ENCODE data around the gene RMI2. TPM values are rescaled to one million over a fixed set of nuclear protein-coding genes. Genes with fewer than 3 reads are reported as not detected.

Gene RMI2
- total RNA-seq, 1 experiment from 2014 or later: 11.1 TPM

DNA sequence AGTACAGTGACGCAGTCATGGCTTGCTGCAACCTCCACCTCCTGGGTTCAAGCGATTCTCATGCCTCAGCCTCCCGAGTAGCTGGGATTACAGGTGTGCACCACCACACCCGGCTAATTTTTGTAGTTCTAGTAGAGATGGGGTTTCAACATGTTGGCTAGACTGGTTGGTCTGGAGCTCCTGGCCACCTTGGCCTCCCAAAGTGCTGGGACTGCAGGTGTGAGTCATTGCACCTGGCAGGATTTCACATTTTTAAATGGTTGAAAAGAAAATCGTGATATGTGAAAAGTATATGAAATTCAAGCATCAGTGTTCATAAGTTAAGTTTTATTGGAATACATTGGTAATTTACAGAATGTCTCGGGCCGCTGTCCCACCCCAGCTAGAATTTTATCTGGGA, 2.6 kb downstream of the RMI2 start:
- H3K9me3 ChIP-seq (ENCODE audit: control insufficient read depth, insufficient read depth, low read depth, low read length): no peaks in the 10 kb centered on the region
- DNase-seq (ENCODE audit: low read depth, low spot score): no peak
- no peak for TF ChIP-seq POLR2AphosphoS5 (IDR thresholded peaks at IDR 0.05; ENCODE audit: low read depth, low read length)
- no peak for TF ChIP-seq REST (IDR thresholded peaks at IDR 0.05; ENCODE audit: insufficient read depth in 1 of 2, low read depth in 2 of 2, low read length in 1 of 2)
- TF ChIP-seq, protein P1, sequence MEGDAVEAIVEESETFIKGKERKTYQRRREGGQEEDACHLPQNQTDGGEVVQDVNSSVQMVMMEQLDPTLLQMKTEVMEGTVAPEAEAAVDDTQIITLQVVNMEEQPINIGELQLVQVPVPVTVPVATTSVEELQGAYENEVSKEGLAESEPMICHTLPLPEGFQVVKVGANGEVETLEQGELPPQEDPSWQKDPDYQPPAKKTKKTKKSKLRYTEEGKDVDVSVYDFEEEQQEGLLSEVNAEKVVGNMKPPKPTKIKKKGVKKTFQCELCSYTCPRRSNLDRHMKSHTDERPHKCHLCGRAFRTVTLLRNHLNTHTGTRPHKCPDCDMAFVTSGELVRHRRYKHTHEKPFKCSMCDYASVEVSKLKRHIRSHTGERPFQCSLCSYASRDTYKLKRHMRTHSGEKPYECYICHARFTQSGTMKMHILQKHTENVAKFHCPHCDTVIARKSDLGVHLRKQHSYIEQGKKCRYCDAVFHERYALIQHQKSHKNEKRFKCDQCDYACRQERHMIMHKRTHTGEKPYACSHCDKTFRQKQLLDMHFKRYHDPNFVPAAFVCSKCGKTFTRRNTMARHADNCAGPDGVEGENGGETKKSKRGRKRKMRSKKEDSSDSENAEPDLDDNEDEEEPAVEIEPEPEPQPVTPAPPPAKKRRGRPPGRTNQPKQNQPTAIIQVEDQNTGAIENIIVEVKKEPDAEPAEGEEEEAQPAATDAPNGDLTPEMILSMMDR (IDR thresholded peaks at IDR 0.05): no peak
- TF ChIP-seq TCF7L2 (IDR thresholded peaks at IDR 0.05; ENCODE audit: low read depth, low read length): no peak
- no peak for TF ChIP-seq SIN3A (IDR thresholded peaks at IDR 0.05; ENCODE audit: borderline replicate concordance, insufficient read depth, low read depth, low read length)
- no peaks in the 10 kb centered on the region for H3K36me3 ChIP-seq (ENCODE audit: control insufficient read depth, insufficient read depth, low read length)
- ChIA-PET CTCF (interaction anchor here (0.6 kb wide), 1 partner anchor 236 kb away, joined by 3 read pairs; no protein-coding TSS in a partner anchor), POLR2A (no interaction called here)
- ATAC-seq: no peak
- no peaks in the 10 kb centered on the region for H3K27me3 ChIP-seq (ENCODE audit: control insufficient read depth, insufficient read depth, low read length)
- no peak overlapping the region for H3K4me3 ChIP-seq (ENCODE audit: low read depth in 2 of 2, low read length in 2 of 2)
- intact Hi-C loops (cut with micrococcal nuclease; ENCODE audit: unreplicated experiment): no loop called here
- peaks cover 6% of the 10 kb centered on the region for H3K4me1 ChIP-seq (ENCODE audit: control insufficient read depth, insufficient read depth, low read length)
- no peak overlapping the region for H3K27ac ChIP-seq (ENCODE audit: low read length)
- BruUV-seq (replicated peaks): no TSS peak
- in situ Hi-C loops (cut with HindIII; ENCODE audit: low pct_unique_long_range_greater_than_20kb, low sequenced_read_pairs): no loop called here

DNA sequence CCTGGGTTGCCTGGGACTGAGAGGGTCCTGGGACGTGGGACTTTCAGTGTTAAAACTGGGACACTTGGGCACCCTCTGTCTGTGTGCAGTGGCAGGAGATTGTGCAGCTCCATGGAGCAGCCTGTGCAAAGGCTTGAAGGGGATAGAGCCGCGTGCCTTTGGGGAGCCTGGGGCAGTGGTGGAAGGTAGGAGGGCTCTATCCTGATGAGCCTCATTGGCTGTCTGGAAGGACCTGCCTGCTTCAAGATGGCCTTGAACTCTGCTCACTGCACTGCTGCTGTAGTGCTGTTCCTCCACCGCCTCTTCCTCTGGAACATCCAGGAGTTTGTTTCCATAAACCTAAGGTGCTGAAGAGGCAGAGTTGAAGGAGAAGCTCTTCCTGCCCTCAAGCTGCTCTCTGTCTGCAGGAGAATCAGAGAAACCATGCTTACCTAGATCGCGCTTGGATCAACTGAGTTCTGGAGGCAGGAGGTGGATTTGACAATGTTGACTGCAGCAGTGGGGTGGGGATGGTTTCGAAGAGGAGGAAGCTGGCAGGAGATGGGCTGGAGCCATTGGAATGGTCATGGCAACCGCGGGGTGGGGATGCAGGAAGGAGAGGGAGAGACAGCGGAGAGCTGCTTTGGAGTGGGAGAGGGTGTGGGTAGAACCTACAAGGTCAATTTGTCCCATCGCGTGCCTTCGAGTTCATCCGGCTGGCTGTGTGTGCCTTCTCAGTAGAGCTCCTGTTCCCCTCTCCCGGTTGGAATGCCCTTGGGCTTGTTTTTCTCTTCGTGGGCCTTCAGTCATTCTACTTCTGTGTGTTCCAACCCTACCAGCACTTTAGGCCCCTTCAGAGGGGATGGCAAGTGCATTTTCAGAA, 3.7 kb downstream of the RMI2 start:
- H3K27ac ChIP-seq (ENCODE audit: low read length): peak overlapping the region; percentile 45; the same call in 1 of the 2 replicates
- no peak overlapping the region for H3K4me3 ChIP-seq (ENCODE audit: low read depth in 2 of 2, low read length in 2 of 2)
- ChIA-PET CTCF (no interaction called here), POLR2A (no interaction called here)
- H3K4me1 ChIP-seq (ENCODE audit: control insufficient read depth, insufficient read depth, low read length): peaks cover 6% of the 10 kb centered on the region
- TF ChIP-seq POLR2AphosphoS5 (IDR thresholded peaks at IDR 0.05; ENCODE audit: low read depth, low read length) (no peak), REST (IDR thresholded peaks at IDR 0.05; ENCODE audit: insufficient read depth in 1 of 2, low read depth in 2 of 2, low read length in 1 of 2) (no peak), TCF7L2 (IDR thresholded peaks at IDR 0.05; ENCODE audit: low read depth, low read length) (no peak), SIN3A (IDR thresholded peaks at IDR 0.05; ENCODE audit: borderline replicate concordance, insufficient read depth, low read depth, low read length) (no peak)
- TF ChIP-seq, protein P1 (IDR thresholded peaks at IDR 0.05): no peak
- DNase-seq (ENCODE audit: low read depth, low spot score) (no peak), ATAC-seq (no peak)
- H3K27me3 ChIP-seq (ENCODE audit: control insufficient read depth, insufficient read depth, low read length): no peaks in the 10 kb centered on the region
- intact Hi-C loops (cut with micrococcal nuclease; ENCODE audit: unreplicated experiment) (no loop called here), in situ Hi-C loops (cut with HindIII; ENCODE audit: low pct_unique_long_range_greater_than_20kb, low sequenced_read_pairs) (no loop called here)
- no peaks in the 10 kb centered on the region for H3K9me3 ChIP-seq (ENCODE audit: control insufficient read depth, insufficient read depth, low read depth, low read length)
- H3K36me3 ChIP-seq (ENCODE audit: control insufficient read depth, insufficient read depth, low read length): no peaks in the 10 kb centered on the region
- no TSS peak for BruUV-seq (replicated peaks)
